Nephron progenitor cell (in vitro differentiated cells): ENCODE measurements around the gene CD302.
"Not testable (repeated sequence)": the region's sequence is repeated elsewhere in the genome, so short reads cannot be mapped to it uniquely, and the experiment has no call there.

Experiments
- DNase-seq: peaks from one replicate; pipeline ENCODE4 v3.0.0; 2021
- H3K27ac Mint-ChIP-seq: 2 replicates; pipeline ENCODE4 v1.8.0; 2021; ENCODE audit warnings: mild to moderate bottlenecking, moderate library complexity, mixed read lengths
- H3K27me3 Mint-ChIP-seq: 2 replicates; pipeline ENCODE4 v1.8.0; 2021; ENCODE audit warnings: mild to moderate bottlenecking, low read depth, mixed read lengths; ENCODE audit not compliant: poor library complexity
- H3K36me3 Mint-ChIP-seq: 2 replicates; pipeline ENCODE4 v1.8.0; 2021; ENCODE audit warnings: low read depth, mixed read lengths
- H3K4me1 Mint-ChIP-seq: 2 replicates; pipeline ENCODE4 v1.8.0; 2021; ENCODE audit warnings: mixed read lengths
- H3K4me3 Mint-ChIP-seq: 2 replicates; pipeline ENCODE4 v1.8.0; 2021; ENCODE audit warnings: mild to moderate bottlenecking, moderate library complexity, mixed read lengths
- H3K9me3 Mint-ChIP-seq: 2 replicates; pipeline ENCODE4 v1.8.0; 2021; ENCODE audit warnings: mild to moderate bottlenecking, moderate library complexity, mixed read lengths
- TF ChIP-seq, protein P1 (sequence below): fragments of 200-600 bp; sonication (generic); IDR thresholded peaks from 2 replicates; pipeline ENCODE4 v1.5.0; 2021; ENCODE audit warnings: antibody characterized with exemption

Gene CD302

DNA sequence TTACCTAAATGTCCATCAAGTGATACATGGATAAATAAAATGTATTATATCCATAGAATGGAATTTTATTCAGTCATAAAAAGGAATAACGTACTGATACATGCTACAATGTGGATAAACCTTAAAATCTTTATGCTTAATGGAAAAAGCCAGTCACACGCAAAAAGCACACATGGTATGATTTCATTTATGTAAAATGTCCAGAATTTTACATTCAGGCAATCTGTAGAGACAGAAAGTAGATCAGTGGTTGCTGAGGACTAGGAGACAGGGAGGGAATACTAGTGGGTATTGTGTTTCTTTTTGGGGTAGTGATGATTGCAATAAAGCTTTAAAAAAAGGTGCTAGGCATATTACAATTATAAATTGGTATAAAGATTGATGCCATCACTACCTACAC lies 30.7 kb upstream of the CD302 start:
- H3K27ac Mint-ChIP-seq: no peak overlapping the region
- DNase-seq: no peak
- peaks cover 11% of the 10 kb centered on the region for H3K9me3 Mint-ChIP-seq
- no peaks in the 10 kb centered on the region for H3K36me3 Mint-ChIP-seq
- peaks cover 46% of the 10 kb centered on the region for H3K27me3 Mint-ChIP-seq
- TF ChIP-seq, protein P1, sequence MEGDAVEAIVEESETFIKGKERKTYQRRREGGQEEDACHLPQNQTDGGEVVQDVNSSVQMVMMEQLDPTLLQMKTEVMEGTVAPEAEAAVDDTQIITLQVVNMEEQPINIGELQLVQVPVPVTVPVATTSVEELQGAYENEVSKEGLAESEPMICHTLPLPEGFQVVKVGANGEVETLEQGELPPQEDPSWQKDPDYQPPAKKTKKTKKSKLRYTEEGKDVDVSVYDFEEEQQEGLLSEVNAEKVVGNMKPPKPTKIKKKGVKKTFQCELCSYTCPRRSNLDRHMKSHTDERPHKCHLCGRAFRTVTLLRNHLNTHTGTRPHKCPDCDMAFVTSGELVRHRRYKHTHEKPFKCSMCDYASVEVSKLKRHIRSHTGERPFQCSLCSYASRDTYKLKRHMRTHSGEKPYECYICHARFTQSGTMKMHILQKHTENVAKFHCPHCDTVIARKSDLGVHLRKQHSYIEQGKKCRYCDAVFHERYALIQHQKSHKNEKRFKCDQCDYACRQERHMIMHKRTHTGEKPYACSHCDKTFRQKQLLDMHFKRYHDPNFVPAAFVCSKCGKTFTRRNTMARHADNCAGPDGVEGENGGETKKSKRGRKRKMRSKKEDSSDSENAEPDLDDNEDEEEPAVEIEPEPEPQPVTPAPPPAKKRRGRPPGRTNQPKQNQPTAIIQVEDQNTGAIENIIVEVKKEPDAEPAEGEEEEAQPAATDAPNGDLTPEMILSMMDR: no peak
- H3K4me1 Mint-ChIP-seq: no peaks in the 10 kb centered on the region
- H3K4me3 Mint-ChIP-seq: no peak overlapping the region

DNA sequence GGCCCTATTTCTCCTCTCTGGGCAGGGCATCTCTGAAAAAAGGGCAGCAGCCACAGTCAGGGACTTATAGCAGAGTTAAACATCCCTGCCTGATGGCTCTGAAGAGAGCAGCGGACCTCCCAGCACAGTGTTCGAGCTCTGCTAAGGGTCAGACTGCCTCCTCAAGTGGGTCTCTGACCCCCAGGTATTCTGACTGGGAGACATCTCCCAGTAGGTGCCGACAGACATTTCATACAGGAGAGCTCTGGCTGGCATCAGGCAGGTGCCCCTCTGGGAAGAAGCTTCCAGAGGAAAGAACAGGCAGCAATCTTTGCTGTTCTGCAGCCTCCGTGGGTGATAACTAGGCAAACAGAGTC lies 24.4 kb upstream of the CD302 start:
- H3K27me3 Mint-ChIP-seq, H3K4me1 Mint-ChIP-seq, H3K36me3 Mint-ChIP-seq, H3K4me3 Mint-ChIP-seq, DNase-seq, H3K27ac Mint-ChIP-seq: not testable (repeated sequence)
- H3K9me3 Mint-ChIP-seq: peaks cover 15% of the 10 kb centered on the region

DNA sequence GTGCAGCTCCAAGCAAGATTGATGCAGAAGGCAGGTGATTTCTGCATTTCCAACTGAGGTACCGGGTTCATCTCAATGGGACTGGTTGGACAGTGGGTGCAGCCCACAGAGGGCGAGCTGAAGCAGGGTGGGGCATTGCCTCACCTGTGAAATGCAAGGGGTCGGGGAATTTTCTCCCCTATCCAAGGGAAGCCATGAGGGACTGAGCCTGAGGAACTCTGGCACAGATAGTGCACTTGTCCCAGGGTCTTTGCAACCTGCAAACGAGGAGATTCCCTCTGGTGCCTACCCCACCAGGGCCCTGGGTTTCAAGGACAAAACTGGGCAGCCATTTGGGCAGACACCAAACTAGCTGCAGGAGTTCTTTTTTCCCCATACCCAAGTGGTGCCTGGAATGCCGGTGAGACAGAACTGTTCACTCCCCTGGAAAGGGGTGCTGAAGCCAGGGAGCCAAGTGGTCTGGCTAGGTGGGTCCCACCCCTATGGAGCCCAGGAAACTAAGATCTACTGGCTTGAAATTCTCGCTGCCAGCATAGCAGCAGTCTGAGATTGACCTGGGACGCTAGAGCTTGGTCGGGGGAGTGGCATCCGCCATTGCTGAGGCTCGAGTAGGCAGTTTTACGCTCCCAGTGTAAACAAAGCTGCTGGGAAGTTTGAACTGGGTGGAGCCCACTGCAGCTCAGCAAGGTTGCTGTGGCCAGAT lies 23.9 kb upstream of the CD302 start:
- H3K4me1 Mint-ChIP-seq, H3K36me3 Mint-ChIP-seq, H3K27ac Mint-ChIP-seq, H3K4me3 Mint-ChIP-seq, H3K27me3 Mint-ChIP-seq: not testable (repeated sequence)
- DNase-seq: peak; percentile 12
- H3K9me3 Mint-ChIP-seq: peaks cover 10% of the 10 kb centered on the region

DNA sequence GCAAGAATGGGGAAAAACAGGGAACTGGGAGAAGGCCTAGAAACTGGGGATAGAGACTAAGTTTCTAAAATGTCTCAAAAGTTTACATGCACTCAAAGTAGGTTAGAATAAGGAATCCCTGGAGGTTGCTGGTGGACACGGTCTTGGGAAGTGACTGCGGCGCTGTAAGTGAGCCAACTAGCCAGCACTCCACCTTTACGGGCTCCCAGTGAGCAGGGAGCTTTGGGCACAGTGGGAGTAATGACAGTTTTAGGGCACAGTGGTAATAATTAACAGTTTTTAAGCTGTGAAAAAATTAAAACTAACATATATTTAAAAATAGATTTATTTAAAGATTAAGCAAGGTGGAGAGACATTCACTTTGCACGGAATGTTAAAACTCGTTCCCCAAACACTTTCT lies 20.9 kb upstream of the CD302 start:
- Mint-ChIP-seq H3K27me3 (no peaks in the 10 kb centered on the region), H3K4me1 (peaks cover 6% of the 10 kb centered on the region), H3K36me3 (no peaks in the 10 kb centered on the region), H3K27ac (no peak overlapping the region), H3K4me3 (no peak overlapping the region), H3K9me3 (peaks cover 5% of the 10 kb centered on the region)
- TF ChIP-seq, protein P1: no peak
- DNase-seq: no peak

DNA sequence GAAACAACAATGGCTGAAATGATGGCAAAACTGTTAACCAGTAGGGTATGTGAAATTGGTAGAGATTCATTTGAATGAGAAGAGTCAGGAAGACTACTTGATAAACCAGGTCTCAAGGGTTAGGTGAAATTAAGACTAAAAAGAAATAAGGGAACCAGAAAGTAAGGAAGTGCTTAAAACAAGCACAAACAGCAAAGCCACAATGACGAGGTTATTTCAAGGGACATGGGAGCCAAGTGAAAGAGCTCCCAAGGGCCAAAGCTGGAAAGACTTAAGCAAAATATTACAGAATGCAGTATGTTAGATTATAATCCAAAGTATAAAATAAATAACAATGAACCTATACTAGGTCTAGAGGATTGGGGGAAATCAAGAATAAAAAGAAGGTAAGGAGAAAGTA lies 19.3 kb upstream of the CD302 start:
- no peak overlapping the region for H3K27ac Mint-ChIP-seq
- no peak for DNase-seq
- TF ChIP-seq, protein P1: no peak
- H3K9me3 Mint-ChIP-seq: no peaks in the 10 kb centered on the region
- H3K4me3 Mint-ChIP-seq: no peak overlapping the region
- H3K36me3 Mint-ChIP-seq: no peaks in the 10 kb centered on the region
- peaks cover 3% of the 10 kb centered on the region for H3K4me1 Mint-ChIP-seq
- H3K27me3 Mint-ChIP-seq: no peaks in the 10 kb centered on the region

DNA sequence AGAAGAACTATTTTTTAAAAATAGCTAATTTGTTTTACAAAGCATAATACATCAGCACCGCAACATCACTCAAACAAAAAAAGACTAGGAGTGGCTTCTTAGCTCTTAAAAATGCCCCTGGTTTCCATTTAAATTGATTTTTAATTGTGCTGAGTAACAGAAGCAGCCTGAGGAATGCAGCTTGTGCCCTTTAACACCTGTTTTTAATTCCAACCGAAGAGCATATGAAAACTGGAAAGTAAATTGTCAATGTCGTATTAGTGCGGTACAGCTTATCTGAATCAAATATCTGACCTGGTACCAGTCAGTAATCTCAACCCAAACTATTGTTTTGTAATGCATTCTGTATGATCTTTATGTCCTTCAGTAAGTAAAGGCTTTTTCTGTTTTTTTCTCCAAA lies 13.2 kb upstream of the CD302 start:
- no peak overlapping the region for H3K27ac Mint-ChIP-seq

DNA sequence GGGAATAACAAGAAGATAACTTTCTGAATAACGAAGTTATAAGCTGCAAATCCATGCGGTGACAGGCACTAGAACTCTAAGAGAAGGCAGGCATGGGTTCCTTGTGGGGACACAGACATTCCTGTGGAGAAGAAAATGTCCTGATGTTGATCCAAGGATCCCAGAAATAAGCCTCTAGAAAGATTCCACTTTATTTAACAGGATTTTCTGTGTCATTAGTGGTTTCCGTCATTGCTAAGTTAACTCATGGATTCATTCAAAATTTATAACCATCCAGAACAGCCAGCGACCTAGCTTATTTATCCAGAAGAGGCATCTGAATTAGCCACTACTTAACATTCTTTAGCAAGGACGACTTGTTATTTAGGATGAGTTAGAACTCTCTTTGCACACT lies 10.0 kb upstream of the CD302 start:
- H3K4me3 Mint-ChIP-seq: no peak overlapping the region
- H3K9me3 Mint-ChIP-seq: no peaks in the 10 kb centered on the region
- no peak for DNase-seq
- TF ChIP-seq, protein P1: no peak
- peaks cover 11% of the 10 kb centered on the region for H3K27me3 Mint-ChIP-seq
- no peak overlapping the region for H3K27ac Mint-ChIP-seq
- no peaks in the 10 kb centered on the region for H3K36me3 Mint-ChIP-seq
- H3K4me1 Mint-ChIP-seq: no peaks in the 10 kb centered on the region

More for the DNA sequence above, 13.2 kb upstream of the CD302 start:
- Mint-ChIP-seq H3K9me3 (no peaks in the 10 kb centered on the region), H3K4me3 (no peak overlapping the region), H3K27me3 (peaks cover 6% of the 10 kb centered on the region), H3K36me3 (no peaks in the 10 kb centered on the region), H3K4me1 (no peaks in the 10 kb centered on the region)
- TF ChIP-seq, protein P1: no peak
- no peak for DNase-seq
